ENCODE data around the gene COL2A1. TPM values are rescaled to one million over a fixed set of nuclear protein-coding genes. Genes with fewer than 3 reads are reported as not detected.

COL2A1 gene
- total and polyA plus RNA-seq, 4 donors = 321 TPM; not detected in 3

- Histone ChIP-seq H3K9me3 (ENCODE audit: control insufficient read depth in 4 of 4, low read length in 3 of 4) (no peaks in the 10 kb centered on the region), H3K36me3 (ENCODE audit: control insufficient read depth in 4 of 4, insufficient read depth in 3 of 4, low read depth in 1 of 4, low read length in 3 of 4) (no peaks in the 10 kb centered on the region), H3K27ac (ENCODE audit: low read depth in 1 of 2, low read length in 2 of 2) (no peak overlapping the region), H3K9ac (ENCODE audit: low read depth in 1 of 2, low read length in 2 of 2) (no peak overlapping the region), H3K4me3 (ENCODE audit: low read depth in 1 of 3, low read length in 3 of 3) (no peak overlapping the region), H3K27me3 (ENCODE audit: control insufficient read depth in 4 of 4, insufficient read depth in 4 of 4, low read length in 3 of 4) (no peaks in the 10 kb centered on the region), H3K4me1 (ENCODE audit: control insufficient read depth in 4 of 4, insufficient read depth in 4 of 4, low read length in 3 of 4) (no peaks in the 10 kb centered on the region)
- no peak for DNase-seq (ENCODE audit: low spot score)
- TF ChIP-seq GABPA (IDR thresholded peaks at IDR 0.05 in 1 of 2, conservative IDR thresholded peaks at IDR 0.05 in 1 of 2) = no peak
- TF ChIP-seq RXRA (IDR thresholded peaks at IDR 0.05) = no peak
- no peak for TF ChIP-seq EGR1 (IDR thresholded peaks at IDR 0.05; ENCODE audit: low read depth in 2 of 2)
- no peak for TF ChIP-seq SP1 (IDR thresholded peaks at IDR 0.05)
- no peak for TF ChIP-seq NR2F2 (IDR thresholded peaks at IDR 0.05)
- 86% methylated on average over 17 of the region's 17 CpGs for WGBS
Measured at GRCh38 chr12:47980779-47981495, 23.3 kb downstream of the COL2A1 start.

GRCh38 chr12:47980197-47980596 lies 24.1 kb downstream of the COL2A1 start:
- DNase-seq (ENCODE audit: low spot score) = no peak
- Histone ChIP-seq H3K9me3 (ENCODE audit: control insufficient read depth in 4 of 4, low read length in 3 of 4) (no peaks in the 10 kb centered on the region), H3K9ac (ENCODE audit: low read depth in 1 of 2, low read length in 2 of 2) (no peak overlapping the region), H3K4me3 (ENCODE audit: low read depth in 1 of 3, low read length in 3 of 3) (no peak overlapping the region), H3K27ac (ENCODE audit: low read depth in 1 of 2, low read length in 2 of 2) (no peak overlapping the region), H3K4me1 (ENCODE audit: control insufficient read depth in 4 of 4, insufficient read depth in 4 of 4, low read length in 3 of 4) (no peaks in the 10 kb centered on the region), H3K27me3 (ENCODE audit: control insufficient read depth in 4 of 4, insufficient read depth in 4 of 4, low read length in 3 of 4) (no peaks in the 10 kb centered on the region), H3K36me3 (ENCODE audit: control insufficient read depth in 4 of 4, insufficient read depth in 3 of 4, low read depth in 1 of 4, low read length in 3 of 4) (no peaks in the 10 kb centered on the region)
- 95% methylated on average over 7 of the region's 7 CpGs for WGBS
- TF ChIP-seq SP1 (IDR thresholded peaks at IDR 0.05) = no peak
- TF ChIP-seq GABPA (IDR thresholded peaks at IDR 0.05 in 1 of 2, conservative IDR thresholded peaks at IDR 0.05 in 1 of 2) = no peak
- TF ChIP-seq TAF1 (conservative IDR thresholded peaks at IDR 0.05) = no peak
- TF ChIP-seq YY1 (IDR thresholded peaks at IDR 0.05) = no peak
- TF ChIP-seq FOXA1 (IDR thresholded peaks at IDR 0.05) = no peak
- TF ChIP-seq RAD21 (IDR thresholded peaks at IDR 0.05) = no peak
- no peak for TF ChIP-seq REST (IDR thresholded peaks at IDR 0.05)
- TF ChIP-seq NR2F2 (IDR thresholded peaks at IDR 0.05) = no peak
- TF ChIP-seq FOXA2 (IDR thresholded peaks at IDR 0.05) = no peak
- TF ChIP-seq CTCF (IDR thresholded peaks at IDR 0.05; ENCODE audit: low read depth, low read length, missing input control) = no peak
- no peak for TF ChIP-seq EGR1 (IDR thresholded peaks at IDR 0.05; ENCODE audit: low read depth in 2 of 2)
- no peak for TF ChIP-seq HNF4A (conservative IDR thresholded peaks at IDR 0.05)
- no peak for TF ChIP-seq MAX (IDR thresholded peaks at IDR 0.05)
- TF ChIP-seq ZBTB33 (IDR thresholded peaks at IDR 0.05) = no peak
- TF ChIP-seq RXRA (IDR thresholded peaks at IDR 0.05) = no peak
- TF ChIP-seq HNF4G (IDR thresholded peaks at IDR 0.05) = no peak

Measured in liver (tissue), 9 donors.